Activated naive CD8-positive, alpha-beta T cell treated with anti-CD3 and anti-CD28 coated beads for 36 hours (primary cell): Measurements from ENCODE around the gene CCNJL. TPM values are rescaled to one million over a fixed set of nuclear protein-coding genes. Genes with fewer than 3 reads are reported as not detected.

Source experiments
- DNase-seq: peaks from one replicate; pipeline ENCODE4 v3.0.0; 2021
- H3K27ac Mint-ChIP-seq: one replicate; pipeline ENCODE4 v1.8.0; 2022; ENCODE audit warnings: mild to moderate bottlenecking, moderate library complexity, mixed read lengths
- H3K27me3 Mint-ChIP-seq: one replicate; pipeline ENCODE4 v1.8.0; 2022; ENCODE audit warnings: mild to moderate bottlenecking, mixed read lengths
- H3K36me3 Mint-ChIP-seq: one replicate; pipeline ENCODE4 v1.8.0; 2021; ENCODE audit warnings: mild to moderate bottlenecking, mixed read lengths
- H3K4me1 Mint-ChIP-seq: one replicate; pipeline ENCODE4 v1.8.0; 2021; ENCODE audit warnings: mixed read lengths
- H3K4me3 Mint-ChIP-seq: one replicate; pipeline ENCODE4 v1.8.0; 2022; ENCODE audit warnings: mild to moderate bottlenecking, moderate library complexity, mixed read lengths
- H3K9me3 Mint-ChIP-seq: one replicate; pipeline ENCODE4 v1.8.0; 2022; ENCODE audit warnings: mixed read lengths
- total RNA-seq, 2 experiments: library from RNA; stranded (reverse); gene quantifications; one replicate each; pipeline ENCODE4 v1.2.3, GENCODE V29; 2021

CCNJL gene
- total RNA-seq, 2 experiments from 2014 or later = not detected

DNA sequence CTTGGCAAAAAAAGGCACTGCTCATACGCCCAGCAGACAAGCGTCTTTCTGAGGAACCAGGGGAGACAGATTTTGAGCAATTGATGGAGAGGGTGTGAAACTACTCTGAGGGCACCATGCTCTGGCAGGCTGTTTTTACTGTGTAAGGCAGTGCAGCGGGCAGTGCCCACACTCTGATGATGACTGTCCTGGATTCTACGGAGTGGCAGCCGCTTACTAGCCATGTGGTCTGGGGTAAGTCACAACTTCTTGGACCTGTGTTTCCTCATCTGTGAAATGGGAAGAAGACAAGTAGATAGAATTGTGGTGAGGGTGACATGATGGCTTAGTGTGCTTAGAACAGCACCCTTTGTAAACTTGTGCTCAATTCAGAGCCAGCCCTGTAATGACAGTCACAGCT is 44.2 kb downstream of the CCNJL start:
- H3K9me3 Mint-ChIP-seq = no peaks in the 10 kb centered on the region
- DNase-seq = no peak
- H3K36me3 Mint-ChIP-seq = no peaks in the 10 kb centered on the region
- no peak overlapping the region for H3K4me3 Mint-ChIP-seq
- H3K4me1 Mint-ChIP-seq = peaks cover 5% of the 10 kb centered on the region
- no peaks in the 10 kb centered on the region for H3K27me3 Mint-ChIP-seq
- H3K27ac Mint-ChIP-seq = no peak overlapping the region

- no peak for DNase-seq
- H3K9me3 Mint-ChIP-seq = no peaks in the 10 kb centered on the region
- no peaks in the 10 kb centered on the region for H3K36me3 Mint-ChIP-seq
- H3K4me1 Mint-ChIP-seq = peaks cover 7% of the 10 kb centered on the region
- H3K27ac Mint-ChIP-seq = no peak overlapping the region
- no peak overlapping the region for H3K4me3 Mint-ChIP-seq
- peaks cover 5% of the 10 kb centered on the region for H3K27me3 Mint-ChIP-seq
Measured at GRCh38 chr5:160266752-160267345, 45.5 kb downstream of the CCNJL start.

- no peak overlapping the region for H3K27ac Mint-ChIP-seq
Measured at GRCh38 chr5:160266044-160266443, 46.3 kb downstream of the CCNJL start.

DNA sequence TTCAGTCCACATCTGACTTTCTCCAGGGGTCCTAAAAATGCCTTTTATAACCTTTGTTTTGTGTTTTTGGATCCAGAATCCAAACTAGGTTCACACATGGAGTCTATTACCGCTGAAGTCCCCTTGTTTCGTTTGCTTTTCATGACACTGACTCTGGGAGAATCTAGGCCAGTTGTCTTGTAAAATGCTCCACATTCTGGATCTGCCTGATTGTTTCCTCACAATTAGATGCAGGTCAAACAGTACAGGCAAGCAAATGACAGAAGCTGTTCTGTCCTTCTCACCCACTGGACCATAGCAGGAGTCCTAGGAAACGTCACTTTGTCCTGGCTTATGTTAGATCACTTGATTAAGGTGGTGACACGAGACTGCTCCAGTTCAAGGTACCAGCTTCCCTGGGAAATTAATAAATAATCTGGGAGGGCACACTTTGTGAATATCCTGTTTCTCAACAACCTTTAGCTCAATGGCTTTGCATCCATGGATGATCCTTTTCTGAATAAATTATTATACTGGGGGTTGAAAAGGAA is 49.0 kb downstream of the CCNJL start:
- no peak overlapping the region for H3K27ac Mint-ChIP-seq
- peaks cover 2% of the 10 kb centered on the region for H3K4me1 Mint-ChIP-seq
- H3K36me3 Mint-ChIP-seq = no peaks in the 10 kb centered on the region
- H3K4me3 Mint-ChIP-seq = no peak overlapping the region
- H3K27me3 Mint-ChIP-seq = peaks cover 12% of the 10 kb centered on the region
- no peaks in the 10 kb centered on the region for H3K9me3 Mint-ChIP-seq
- DNase-seq = no peak

More at GRCh38 chr5:160266044-160266443, 46.3 kb downstream of the CCNJL start:
- Mint-ChIP-seq H3K4me3 (no peak overlapping the region), H3K27me3 (peaks cover 11% of the 10 kb centered on the region), H3K4me1 (peaks cover 2% of the 10 kb centered on the region), H3K36me3 (no peaks in the 10 kb centered on the region), H3K9me3 (no peaks in the 10 kb centered on the region)
- DNase-seq = no peak

DNA sequence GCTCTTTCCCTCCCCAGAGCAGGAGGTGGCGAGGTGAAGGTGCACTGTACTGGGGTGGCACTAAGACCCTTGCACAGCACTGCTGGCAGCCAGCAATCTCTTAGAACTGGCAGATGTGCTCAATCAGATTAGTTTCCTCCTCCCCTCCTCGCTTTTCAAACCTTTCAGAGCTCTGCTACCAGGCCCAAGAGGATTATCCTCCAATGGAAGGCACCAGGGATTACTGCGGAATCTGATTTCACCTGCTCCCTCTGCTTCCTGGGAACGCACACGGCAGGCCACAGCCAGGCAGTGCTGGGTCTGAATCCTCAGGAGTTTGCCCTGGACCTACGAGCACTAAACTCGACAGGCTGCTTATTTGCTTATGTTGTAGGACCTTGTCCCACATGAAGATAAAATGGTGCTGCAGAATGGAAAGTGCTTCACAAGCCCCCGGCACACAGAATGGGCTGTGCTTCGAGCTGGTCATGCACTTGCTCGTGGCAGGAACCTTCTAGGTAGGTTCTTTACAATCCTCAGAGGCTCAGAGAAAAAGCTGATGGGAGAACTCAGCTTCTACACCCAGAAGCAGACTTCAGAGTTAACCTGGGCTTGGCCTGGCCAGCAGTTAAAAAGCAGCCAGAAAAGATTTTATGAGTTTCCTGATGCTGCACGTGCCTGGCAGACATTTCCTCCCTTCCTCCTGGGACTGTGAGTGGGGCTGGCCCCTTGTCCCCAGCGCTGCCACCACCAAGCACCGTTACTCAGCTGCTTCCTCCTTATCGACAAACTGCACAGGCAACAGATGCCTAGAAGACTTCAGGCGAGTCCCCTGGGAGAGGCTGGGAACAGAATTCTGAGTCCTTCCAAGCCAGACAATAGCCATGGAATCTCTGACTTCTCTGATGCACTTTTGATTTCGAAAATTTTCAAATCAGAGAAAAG is 50.0 kb downstream of the CCNJL start:
- peaks cover 12% of the 10 kb centered on the region for H3K27me3 Mint-ChIP-seq
- no peaks in the 10 kb centered on the region for H3K9me3 Mint-ChIP-seq
- no peak for DNase-seq
- H3K36me3 Mint-ChIP-seq = no peaks in the 10 kb centered on the region
- H3K4me1 Mint-ChIP-seq = peaks cover 2% of the 10 kb centered on the region
- no peak overlapping the region for H3K27ac Mint-ChIP-seq
- H3K4me3 Mint-ChIP-seq = no peak overlapping the region

DNA sequence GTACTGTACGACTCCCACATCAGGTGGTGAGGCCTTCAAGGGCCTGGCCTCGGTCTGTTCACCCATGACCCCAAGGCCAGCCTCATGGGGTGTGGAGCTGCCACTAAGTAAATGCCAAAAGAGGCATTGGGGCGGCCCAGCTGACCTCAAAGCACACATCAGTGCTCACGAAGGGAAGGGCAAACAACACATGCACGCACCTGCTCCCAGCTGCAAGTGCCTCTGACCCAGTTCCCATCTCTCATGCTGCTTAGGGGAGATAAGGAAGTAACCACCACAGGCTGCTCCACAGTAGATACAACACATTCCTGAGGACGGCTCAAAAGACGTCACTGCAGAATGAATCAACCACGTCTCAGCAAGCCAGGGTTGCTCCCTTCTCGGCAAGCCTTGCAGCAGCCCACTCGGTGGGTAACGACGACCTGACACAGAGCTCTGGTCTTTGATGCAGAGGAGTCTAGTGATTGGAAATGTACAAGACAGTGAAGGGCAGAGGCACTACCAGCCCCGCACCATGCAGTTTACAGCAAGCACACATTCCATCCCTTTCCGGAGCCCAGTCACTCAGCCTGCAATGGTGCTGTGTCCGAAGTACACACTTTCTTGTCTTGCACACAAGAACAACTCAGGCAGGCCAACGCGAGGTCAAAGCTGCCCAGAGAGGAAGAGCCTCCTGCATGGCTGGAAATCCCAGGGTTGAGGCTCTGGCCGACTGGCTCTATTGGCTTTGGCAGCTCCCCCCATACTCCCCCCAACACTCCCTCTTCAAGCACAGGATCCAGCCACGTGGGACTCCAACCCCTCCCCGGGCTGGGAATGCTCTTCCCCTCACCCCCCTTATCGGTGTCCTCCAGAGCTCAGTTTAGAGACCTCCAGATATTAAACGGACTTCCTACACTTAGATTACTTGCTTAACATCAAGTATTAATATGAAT is 51.2 kb downstream of the CCNJL start:
- no peaks in the 10 kb centered on the region for H3K9me3 Mint-ChIP-seq
- peaks cover 2% of the 10 kb centered on the region for H3K4me1 Mint-ChIP-seq
- H3K27ac Mint-ChIP-seq = no peak overlapping the region
- no peaks in the 10 kb centered on the region for H3K36me3 Mint-ChIP-seq
- H3K27me3 Mint-ChIP-seq = peaks cover 12% of the 10 kb centered on the region
- no peak overlapping the region for H3K4me3 Mint-ChIP-seq
- DNase-seq = no peak

GRCh38 chr5:160260006-160260775 is 52.2 kb downstream of the CCNJL start:
- DNase-seq = no peak
- H3K4me3 Mint-ChIP-seq = no peak overlapping the region
- peaks cover 2% of the 10 kb centered on the region for H3K4me1 Mint-ChIP-seq
- no peaks in the 10 kb centered on the region for H3K36me3 Mint-ChIP-seq
- no peaks in the 10 kb centered on the region for H3K9me3 Mint-ChIP-seq
- no peak overlapping the region for H3K27ac Mint-ChIP-seq
- peaks cover 12% of the 10 kb centered on the region for H3K27me3 Mint-ChIP-seq

GRCh38 chr5:160259341-160259740 is 53.0 kb downstream of the CCNJL start:
- Mint-ChIP-seq H3K36me3 (no peaks in the 10 kb centered on the region), H3K27ac (no peak overlapping the region), H3K27me3 (peaks cover 12% of the 10 kb centered on the region), H3K9me3 (no peaks in the 10 kb centered on the region), H3K4me1 (peaks cover 2% of the 10 kb centered on the region), H3K4me3 (no peak overlapping the region)
- DNase-seq = no peak

DNA sequence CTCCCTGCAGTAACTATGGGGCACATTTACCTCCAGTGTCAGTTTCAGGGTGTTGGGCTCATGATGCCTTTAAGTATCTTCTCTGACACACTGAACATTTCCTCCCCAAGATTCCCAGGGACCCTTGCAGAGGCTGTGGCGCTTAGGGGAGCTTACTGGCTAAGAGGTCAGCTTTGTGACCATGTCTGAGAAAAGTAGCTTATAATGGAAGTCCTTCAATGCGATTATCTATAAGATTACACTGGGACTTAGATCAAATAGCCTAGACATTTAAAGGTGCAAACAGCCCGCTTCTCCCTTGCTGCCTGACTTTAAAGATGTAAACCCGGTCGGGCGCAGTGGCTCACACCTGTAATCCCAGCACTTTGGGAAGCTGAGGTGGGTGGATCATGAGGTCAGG is 57.7 kb downstream of the CCNJL start:
- Mint-ChIP-seq H3K36me3 (no peaks in the 10 kb centered on the region), H3K9me3 (no peaks in the 10 kb centered on the region), H3K27ac (no peak overlapping the region), H3K4me1 (no peaks in the 10 kb centered on the region), H3K27me3 (no peaks in the 10 kb centered on the region), H3K4me3 (no peak overlapping the region)
- no peak for DNase-seq

- H3K36me3 Mint-ChIP-seq = no peaks in the 10 kb centered on the region
- H3K4me3 Mint-ChIP-seq = no peak overlapping the region
- H3K27ac Mint-ChIP-seq = no peak overlapping the region
- DNase-seq = no peak
- H3K9me3 Mint-ChIP-seq = no peaks in the 10 kb centered on the region
- H3K4me1 Mint-ChIP-seq = no peaks in the 10 kb centered on the region
- H3K27me3 Mint-ChIP-seq = no peaks in the 10 kb centered on the region
Measured at GRCh38 chr5:160253441-160253840, 58.9 kb downstream of the CCNJL start.

- no peaks in the 10 kb centered on the region for H3K9me3 Mint-ChIP-seq
- no peak for DNase-seq
- H3K36me3 Mint-ChIP-seq = no peaks in the 10 kb centered on the region
- no peak overlapping the region for H3K4me3 Mint-ChIP-seq
- H3K27ac Mint-ChIP-seq = no peak overlapping the region
- no peaks in the 10 kb centered on the region for H3K27me3 Mint-ChIP-seq
- no peaks in the 10 kb centered on the region for H3K4me1 Mint-ChIP-seq
Measured at GRCh38 chr5:160252916-160253315, 59.4 kb downstream of the CCNJL start.

DNA sequence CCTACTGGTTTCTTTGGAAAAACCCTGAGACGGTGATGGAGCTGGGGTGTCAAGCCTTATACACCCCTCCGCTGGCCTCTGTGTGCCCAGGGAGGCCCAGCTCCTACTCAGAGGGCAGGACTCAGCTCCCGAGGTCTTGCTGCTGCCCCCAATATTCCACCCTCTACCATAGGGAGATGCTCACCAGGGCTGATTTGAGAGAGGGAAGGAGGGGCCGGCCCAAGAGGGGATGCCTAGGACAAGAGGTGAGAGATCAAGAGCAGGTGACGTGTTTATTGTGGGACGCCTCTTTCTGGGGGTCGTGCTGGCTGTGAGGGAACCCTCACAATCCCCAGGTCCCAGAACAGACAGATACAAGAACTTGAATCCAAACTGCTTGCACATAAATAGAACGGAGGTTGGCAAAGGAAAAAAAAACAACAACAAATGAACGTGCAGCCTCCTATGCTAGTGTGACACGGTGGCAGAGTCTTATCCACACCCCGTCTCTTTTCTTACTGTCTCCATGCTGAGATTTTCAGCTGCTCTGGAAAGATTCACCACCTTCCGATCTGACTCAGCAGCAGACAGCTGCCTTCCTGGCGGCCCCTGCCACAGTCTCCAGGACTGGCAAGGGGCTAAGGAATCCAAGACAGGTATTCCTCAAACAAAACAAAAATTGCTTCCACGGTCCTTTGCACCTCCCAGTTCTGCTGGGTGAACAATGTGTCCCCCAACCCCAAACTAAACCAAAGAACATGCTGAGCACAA is 60.8 kb downstream of the CCNJL start:
- no peaks in the 10 kb centered on the region for H3K4me1 Mint-ChIP-seq
- no peaks in the 10 kb centered on the region for H3K36me3 Mint-ChIP-seq
- no peak overlapping the region for H3K27ac Mint-ChIP-seq
- no peaks in the 10 kb centered on the region for H3K27me3 Mint-ChIP-seq
- DNase-seq = no peak
- H3K9me3 Mint-ChIP-seq = no peaks in the 10 kb centered on the region
- no peak overlapping the region for H3K4me3 Mint-ChIP-seq

DNA sequence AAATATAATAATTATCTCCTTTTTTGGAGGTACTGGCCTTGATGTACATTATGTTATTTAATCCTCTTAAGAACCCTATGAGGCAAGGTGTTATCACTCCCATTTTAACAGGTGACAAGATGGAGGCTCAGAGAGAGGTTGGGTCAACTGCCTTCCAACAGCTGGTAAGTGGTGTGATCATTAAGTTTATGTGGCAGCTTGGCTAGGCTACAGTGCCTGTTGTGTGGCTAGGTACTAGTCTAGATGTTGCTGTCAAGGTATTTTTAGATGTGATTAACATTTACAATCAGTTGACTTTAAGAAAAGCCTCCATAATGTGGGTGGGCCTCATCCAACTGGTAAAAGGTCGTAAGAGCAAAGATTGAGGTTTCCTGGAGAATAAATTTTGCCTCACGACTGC is 61.5 kb downstream of the CCNJL start:
- Mint-ChIP-seq H3K36me3 (no peaks in the 10 kb centered on the region), H3K27me3 (no peaks in the 10 kb centered on the region), H3K4me1 (no peaks in the 10 kb centered on the region), H3K9me3 (no peaks in the 10 kb centered on the region), H3K27ac (no peak overlapping the region), H3K4me3 (no peak overlapping the region)
- no peak for DNase-seq

GRCh38 chr5:160250226-160250625 is 62.1 kb downstream of the CCNJL start:
- Mint-ChIP-seq H3K27ac (no peak overlapping the region), H3K9me3 (no peaks in the 10 kb centered on the region), H3K4me3 (no peak overlapping the region), H3K27me3 (no peaks in the 10 kb centered on the region), H3K36me3 (no peaks in the 10 kb centered on the region), H3K4me1 (no peaks in the 10 kb centered on the region)
- no peak for DNase-seq
